ENCODE data around the gene KMT5B. TPM values are rescaled to one million over a fixed set of nuclear protein-coding genes. Genes with fewer than 3 reads are reported as not detected.

KMT5B gene
- total and polyA plus RNA-seq, 10 of the 15 experiments (the other 5 are each of a cell fraction or from before 2014, with no cell fraction given) = 4.7 to 21.8 (median 18.0) TPM

DNA sequence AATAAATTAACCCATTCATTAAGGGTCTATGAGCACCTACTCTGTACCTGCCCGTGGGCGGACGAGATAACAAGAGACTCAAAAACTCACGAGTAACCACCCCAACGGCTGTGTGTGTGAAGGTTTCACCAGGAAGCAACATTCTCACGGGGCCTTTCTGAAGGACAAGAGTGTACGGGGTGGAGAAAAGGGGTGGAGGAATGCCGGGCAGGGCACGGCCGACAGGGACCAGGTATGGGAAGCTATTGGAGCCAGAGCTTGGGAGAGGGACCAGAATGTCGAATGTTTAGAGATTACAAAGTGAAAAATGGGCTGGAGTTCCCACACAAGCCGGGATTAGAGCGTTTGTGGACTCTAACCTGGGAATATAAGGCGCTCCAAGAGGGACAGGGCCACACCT lies 1.6 kb downstream of the KMT5B start:
- ChIA-PET CTCF (interaction anchor here (0.7 to 5.3 kb wide), 10 partner anchors 8 to 230 kb away, joined by 3 to 51 read pairs (median 4); partner anchors contain the start of gene NDUFS8), RAD21 (ENCODE audit: unreplicated experiment) (interaction anchor here (0.9 to 1.3 kb wide), 3 partner anchors 23 to 88 kb away, joined by 3 to 4 read pairs (median 3); no protein-coding TSS in a partner anchor), POLR2A (interaction anchor here (0.6 kb wide), 2 partner anchors 61 to 164 kb away, joined by 3 to 4 read pairs; no protein-coding TSS in a partner anchor), SMC1A (ENCODE audit: uncharacterized antibody, unreplicated experiment) (interaction anchor here (1.1 to 3.2 kb wide), 6 partner anchors 13 to 203 kb away, joined by 3 to 14 read pairs (median 4); no protein-coding TSS in a partner anchor)
- Histone ChIP-seq H3K4me1 (ENCODE audit: control insufficient read depth, insufficient read depth, low read length) (peaks cover 11% of the 10 kb centered on the region), H3K4me2 (ENCODE audit: control insufficient read depth, insufficient read depth) (peak overlapping the region; percentile 60), H3K36me3 (ENCODE audit: control insufficient read depth in 2 of 2, insufficient read depth in 2 of 2, low read length in 1 of 2) (no peaks in the 10 kb centered on the region), H4K20me1 (ENCODE audit: control insufficient read depth, insufficient read depth) (peaks cover 9% of the 10 kb centered on the region), H3K27ac (ENCODE audit: control insufficient read depth, insufficient read depth) (no peak overlapping the region), H2AFZ (ENCODE audit: control insufficient read depth, low read depth, low read length) (no peak overlapping the region), H3K9me3 (replicated peaks; ENCODE audit: control insufficient read depth, insufficient read depth, low read length) (no peaks in the 10 kb centered on the region), H3K27me3 (replicated peaks in 1 of 2; ENCODE audit: control insufficient read depth in 2 of 2, insufficient read depth in 2 of 2, low read length in 1 of 2) (no peaks in the 10 kb centered on the region), H3K9ac (ENCODE audit: control insufficient read depth, insufficient read depth, low read length) (no peak overlapping the region), H3K79me2 (ENCODE audit: control insufficient read depth, insufficient read depth, low read length) (peaks cover 38% of the 10 kb centered on the region), H3K4me3 (peak overlapping the region; percentile 56)
- in situ Hi-C loops (cut with MboI) = no loop called here
- WGBS (ENCODE audit: insufficient coverage, insufficient replicate concordance, low lambda C conversion rate, missing lambda C conversion rate) = 61% methylated on average over 14 of the region's 14 CpGs
- ATAC-seq (no peak), FAIRE-seq (no peak), DNase-seq (ENCODE audit: low read depth, low spot score) (no peak)
- TF ChIP-seq HDAC2 (IDR thresholded peaks at IDR 0.05) = no peak
- TF ChIP-seq BHLHE40 (IDR thresholded peaks at IDR 0.05; ENCODE audit: borderline replicate concordance in 1 of 2, low read depth in 2 of 2, low read length in 1 of 2) = no peak
- no peak for TF ChIP-seq ZBED1 (IDR thresholded peaks at IDR 0.05; ENCODE audit: borderline replicate concordance)
- TF ChIP-seq, protein P1, sequence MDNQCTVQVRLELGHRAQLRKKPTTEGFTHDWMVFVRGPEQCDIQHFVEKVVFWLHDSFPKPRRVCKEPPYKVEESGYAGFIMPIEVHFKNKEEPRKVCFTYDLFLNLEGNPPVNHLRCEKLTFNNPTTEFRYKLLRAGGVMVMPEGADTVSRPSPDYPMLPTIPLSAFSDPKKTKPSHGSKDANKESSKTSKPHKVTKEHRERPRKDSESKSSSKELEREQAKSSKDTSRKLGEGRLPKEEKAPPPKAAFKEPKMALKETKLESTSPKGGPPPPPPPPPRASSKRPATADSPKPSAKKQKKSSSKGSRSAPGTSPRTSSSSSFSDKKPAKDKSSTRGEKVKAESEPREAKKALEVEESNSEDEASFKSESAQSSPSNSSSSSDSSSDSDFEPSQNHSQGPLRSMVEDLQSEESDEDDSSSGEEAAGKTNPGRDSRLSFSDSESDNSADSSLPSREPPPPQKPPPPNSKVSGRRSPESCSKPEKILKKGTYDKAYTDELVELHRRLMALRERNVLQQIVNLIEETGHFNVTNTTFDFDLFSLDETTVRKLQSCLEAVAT (IDR thresholded peaks at IDR 0.05) = no peak
- TF ChIP-seq ZNF24 (IDR thresholded peaks at IDR 0.05) = no peak
- TF ChIP-seq, protein P2, sequence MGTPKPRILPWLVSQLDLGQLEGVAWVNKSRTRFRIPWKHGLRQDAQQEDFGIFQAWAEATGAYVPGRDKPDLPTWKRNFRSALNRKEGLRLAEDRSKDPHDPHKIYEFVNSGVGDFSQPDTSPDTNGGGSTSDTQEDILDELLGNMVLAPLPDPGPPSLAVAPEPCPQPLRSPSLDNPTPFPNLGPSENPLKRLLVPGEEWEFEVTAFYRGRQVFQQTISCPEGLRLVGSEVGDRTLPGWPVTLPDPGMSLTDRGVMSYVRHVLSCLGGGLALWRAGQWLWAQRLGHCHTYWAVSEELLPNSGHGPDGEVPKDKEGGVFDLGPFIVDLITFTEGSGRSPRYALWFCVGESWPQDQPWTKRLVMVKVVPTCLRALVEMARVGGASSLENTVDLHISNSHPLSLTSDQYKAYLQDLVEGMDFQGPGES (IDR thresholded peaks at IDR 0.05) = no peak
- no peak for TF ChIP-seq DPF2 (IDR thresholded peaks at IDR 0.05)
- TF ChIP-seq PAX5 (IDR thresholded peaks at IDR 0.05; ENCODE audit: borderline replicate concordance, low read depth, low read length) = no peak
- no peak for TF ChIP-seq STAT1 (conservative IDR thresholded peaks at IDR 0.05)
- intact Hi-C loops (cut with micrococcal nuclease; ENCODE audit: unreplicated experiment) = no loop called here
- BruUV-seq (replicated peaks) = no TSS peak
